PC-9 (cell line): ENCODE measurements around the gene PGP.

Source experiments
- EZH2 ChIP-seq: fragments of 200-600 bp; sonication (generic); IDR thresholded peaks from 2 replicates; pipeline ENCODE4 v1.8.0; 2017; ENCODE audit warnings: antibody characterized with exemption, low read depth
- TF ChIP-seq, protein P1 (sequence below): fragments of 200-600 bp; sonication (generic); conservative IDR thresholded peaks from 2 replicates; pipeline ENCODE4 v1.6.1; 2017; ENCODE audit warnings: mixed run types, antibody characterized with exemption, mild to moderate bottlenecking, moderate library complexity

DNA sequence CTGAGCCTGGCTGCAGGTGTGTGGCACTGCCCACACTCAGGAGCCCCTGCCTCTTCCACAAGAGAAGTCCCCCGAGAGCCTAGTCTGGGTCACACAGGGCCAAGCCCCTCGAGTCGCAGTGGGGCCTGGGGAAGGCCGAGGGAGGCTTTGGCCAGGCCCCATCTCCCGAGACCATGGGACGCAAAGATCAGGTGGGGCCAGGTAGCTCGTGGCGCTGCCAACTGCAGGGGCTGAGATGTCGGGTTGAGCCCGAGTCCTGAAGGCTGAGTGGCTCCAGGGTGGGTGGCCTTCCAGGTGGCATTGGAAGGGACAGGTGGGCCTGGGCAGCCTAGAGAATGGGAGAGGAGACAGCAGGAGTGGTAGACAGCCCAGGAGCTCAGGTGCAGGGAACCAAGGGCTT lies 52.7 kb downstream of the PGP start:
- TF ChIP-seq EZH2, result no peak
- TF ChIP-seq, protein P1, sequence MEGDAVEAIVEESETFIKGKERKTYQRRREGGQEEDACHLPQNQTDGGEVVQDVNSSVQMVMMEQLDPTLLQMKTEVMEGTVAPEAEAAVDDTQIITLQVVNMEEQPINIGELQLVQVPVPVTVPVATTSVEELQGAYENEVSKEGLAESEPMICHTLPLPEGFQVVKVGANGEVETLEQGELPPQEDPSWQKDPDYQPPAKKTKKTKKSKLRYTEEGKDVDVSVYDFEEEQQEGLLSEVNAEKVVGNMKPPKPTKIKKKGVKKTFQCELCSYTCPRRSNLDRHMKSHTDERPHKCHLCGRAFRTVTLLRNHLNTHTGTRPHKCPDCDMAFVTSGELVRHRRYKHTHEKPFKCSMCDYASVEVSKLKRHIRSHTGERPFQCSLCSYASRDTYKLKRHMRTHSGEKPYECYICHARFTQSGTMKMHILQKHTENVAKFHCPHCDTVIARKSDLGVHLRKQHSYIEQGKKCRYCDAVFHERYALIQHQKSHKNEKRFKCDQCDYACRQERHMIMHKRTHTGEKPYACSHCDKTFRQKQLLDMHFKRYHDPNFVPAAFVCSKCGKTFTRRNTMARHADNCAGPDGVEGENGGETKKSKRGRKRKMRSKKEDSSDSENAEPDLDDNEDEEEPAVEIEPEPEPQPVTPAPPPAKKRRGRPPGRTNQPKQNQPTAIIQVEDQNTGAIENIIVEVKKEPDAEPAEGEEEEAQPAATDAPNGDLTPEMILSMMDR, result no peak
